Measurements from ENCODE around the gene TMEM245. TPM values are rescaled to one million over a fixed set of nuclear protein-coding genes. Genes with fewer than 3 reads are reported as not detected.

TMEM245 gene
- total and polyA plus RNA-seq, 10 of the 15 experiments (the other 5 are each of a cell fraction or from before 2014, with no cell fraction given) = 7.4 to 36.1 (median 19.0) TPM

DNA sequence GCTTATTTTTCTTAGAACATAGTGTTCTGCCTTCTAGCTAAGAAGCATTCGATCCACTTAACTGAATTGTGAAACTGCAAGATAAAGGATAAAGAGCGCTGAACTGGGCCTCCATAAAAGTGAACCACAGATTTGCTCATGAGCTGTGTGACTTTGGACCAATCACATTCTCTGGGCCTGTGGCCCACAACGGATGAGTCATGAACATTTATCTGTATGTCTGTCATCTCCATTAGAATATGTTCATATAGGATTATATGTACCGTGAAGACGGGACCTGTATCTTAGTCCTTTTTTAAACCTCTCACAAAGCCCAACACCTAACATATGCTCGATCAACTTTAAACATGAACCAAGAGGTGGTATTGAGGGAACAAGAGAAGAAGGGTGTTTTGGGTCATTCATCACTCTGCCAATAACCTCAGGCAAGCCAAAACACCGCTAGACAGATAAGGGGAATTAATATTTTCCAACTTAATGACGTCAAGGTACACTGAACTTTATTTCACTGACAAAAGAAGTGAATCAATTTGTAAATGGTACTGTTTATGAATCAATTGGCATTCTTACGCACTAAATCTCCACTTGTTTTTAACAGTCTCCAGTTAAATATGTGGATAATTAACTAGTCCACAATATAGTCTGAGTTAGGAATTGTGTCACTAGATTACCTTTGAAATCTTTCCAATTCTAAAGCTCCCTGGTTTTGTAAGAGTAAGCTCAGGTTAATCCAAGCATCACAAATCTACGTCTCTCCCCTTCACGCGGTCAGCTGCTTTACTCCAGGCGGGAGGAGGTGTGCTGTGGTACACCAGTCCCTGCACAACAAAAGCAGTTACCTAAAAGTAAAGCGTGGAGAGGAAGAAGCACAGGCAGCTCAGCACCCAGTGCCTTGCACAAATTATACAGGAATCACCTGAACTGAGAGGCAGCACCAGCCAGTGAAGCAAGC lies 1.6 kb downstream of the TMEM245 start:
- CTCF ChIA-PET = interaction anchor here (1.5 to 1.9 kb wide), 2 partner anchors 7 to 9 kb away, joined by 3 to 9 read pairs; no protein-coding TSS in a partner anchor
- peak; percentile 3; the same call in 1 of the 3 replicates for ATAC-seq
- SMC1A ChIA-PET (ENCODE audit: uncharacterized antibody, unreplicated experiment) = interaction anchor here (1.0 to 2.1 kb wide), 9 partner anchors 9 to 296 kb away, joined by 3 to 12 read pairs (median 3); no protein-coding TSS in a partner anchor
- peak overlapping the region; percentile 87 for H3K4me3 ChIP-seq
- FAIRE-seq = no peak
- no peak for DNase-seq (ENCODE audit: low read depth, low spot score)
- POLR2A ChIA-PET = interaction anchor here (0.6 to 1.3 kb wide), 2 partner anchors 10 to 254 kb away, joined by 3 to 7 read pairs; no protein-coding TSS in a partner anchor
- H2AFZ ChIP-seq (ENCODE audit: control insufficient read depth, low read depth, low read length) = no peak overlapping the region
- H3K27ac ChIP-seq (ENCODE audit: control insufficient read depth, insufficient read depth) = peak overlapping the region; percentile 65; the same call in 1 of the 2 replicates
- H3K79me2 ChIP-seq (ENCODE audit: control insufficient read depth, insufficient read depth, low read length) = peaks cover 59% of the 10 kb centered on the region
- no peaks in the 10 kb centered on the region; the same call in 1 of the 2 replicates for H4K20me1 ChIP-seq (ENCODE audit: control insufficient read depth, insufficient read depth)
- intact Hi-C loops (cut with micrococcal nuclease; ENCODE audit: unreplicated experiment) = loop anchor here (10.0 kb wide), 1 partner anchor 183 kb away; the partner anchor contains the start of genes ABITRAM and ELP1
- no peaks in the 10 kb centered on the region for H3K27me3 ChIP-seq (replicated peaks in 1 of 2; ENCODE audit: control insufficient read depth in 2 of 2, insufficient read depth in 2 of 2, low read length in 1 of 2)
- no peaks in the 10 kb centered on the region for H3K9me3 ChIP-seq (replicated peaks; ENCODE audit: control insufficient read depth, insufficient read depth, low read length)
- WGBS (ENCODE audit: insufficient coverage, insufficient replicate concordance, low lambda C conversion rate, missing lambda C conversion rate) = 53% methylated on average over 14 of the region's 14 CpGs
- BruUV-seq (replicated peaks) = TSS peak; percentile 59
- H3K9ac ChIP-seq (ENCODE audit: control insufficient read depth, insufficient read depth, low read length) = peak overlapping the region; percentile 83
- H3K36me3 ChIP-seq (ENCODE audit: control insufficient read depth in 2 of 2, insufficient read depth in 2 of 2, low read length in 1 of 2) = no peaks in the 10 kb centered on the region
- H3K4me2 ChIP-seq (ENCODE audit: control insufficient read depth, insufficient read depth) = peak overlapping the region; percentile 91
- in situ Hi-C loops (cut with MboI) = no loop called here
- RAD21 ChIA-PET (ENCODE audit: unreplicated experiment) = interaction anchor here (0.8 to 3.8 kb wide), 6 partner anchors 9 to 100 kb away, joined by 3 to 20 read pairs (median 4); no protein-coding TSS in a partner anchor
- peaks cover 10% of the 10 kb centered on the region for H3K4me1 ChIP-seq (ENCODE audit: control insufficient read depth, insufficient read depth, low read length)
- TF ChIP-seq PKNOX1 (IDR thresholded peaks at IDR 0.05) (0 out of 2 replicates have a peak, but pooled peaks have one; percentile 10), POLR2AphosphoS2 (IDR thresholded peaks at IDR 0.05; ENCODE audit: low read depth, low read length) (no peak), KLF5 (IDR thresholded peaks at IDR 0.05; ENCODE audit: partially characterized antibody) (no peak), ZBTB40 (IDR thresholded peaks at IDR 0.05; ENCODE audit: borderline replicate concordance) (no peak), ZNF687 (IDR thresholded peaks at IDR 0.05) (no peak)
- TF ChIP-seq, protein P1, sequence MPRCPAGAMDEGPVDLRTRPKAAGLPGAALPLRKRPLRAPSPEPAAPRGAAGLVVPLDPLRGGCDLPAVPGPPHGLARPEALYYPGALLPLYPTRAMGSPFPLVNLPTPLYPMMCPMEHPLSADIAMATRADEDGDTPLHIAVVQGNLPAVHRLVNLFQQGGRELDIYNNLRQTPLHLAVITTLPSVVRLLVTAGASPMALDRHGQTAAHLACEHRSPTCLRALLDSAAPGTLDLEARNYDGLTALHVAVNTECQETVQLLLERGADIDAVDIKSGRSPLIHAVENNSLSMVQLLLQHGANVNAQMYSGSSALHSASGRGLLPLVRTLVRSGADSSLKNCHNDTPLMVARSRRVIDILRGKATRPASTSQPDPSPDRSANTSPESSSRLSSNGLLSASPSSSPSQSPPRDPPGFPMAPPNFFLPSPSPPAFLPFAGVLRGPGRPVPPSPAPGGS (IDR thresholded peaks at IDR 0.05; ENCODE audit: borderline replicate concordance, insufficient read depth, low read depth, low read length, poor library complexity, severe bottlenecking) = no peak
